ENCODE measurements around the gene REEP2.
A peak's percentile ranks its signal among the peaks of the same experiment; 100 is the strongest.

REEP2 gene

GRCh38 chr5:138448481-138449398 is 9.9 kb downstream of the REEP2 start:
- no peak for DNase-seq (ENCODE audit: low read depth)

DNA sequence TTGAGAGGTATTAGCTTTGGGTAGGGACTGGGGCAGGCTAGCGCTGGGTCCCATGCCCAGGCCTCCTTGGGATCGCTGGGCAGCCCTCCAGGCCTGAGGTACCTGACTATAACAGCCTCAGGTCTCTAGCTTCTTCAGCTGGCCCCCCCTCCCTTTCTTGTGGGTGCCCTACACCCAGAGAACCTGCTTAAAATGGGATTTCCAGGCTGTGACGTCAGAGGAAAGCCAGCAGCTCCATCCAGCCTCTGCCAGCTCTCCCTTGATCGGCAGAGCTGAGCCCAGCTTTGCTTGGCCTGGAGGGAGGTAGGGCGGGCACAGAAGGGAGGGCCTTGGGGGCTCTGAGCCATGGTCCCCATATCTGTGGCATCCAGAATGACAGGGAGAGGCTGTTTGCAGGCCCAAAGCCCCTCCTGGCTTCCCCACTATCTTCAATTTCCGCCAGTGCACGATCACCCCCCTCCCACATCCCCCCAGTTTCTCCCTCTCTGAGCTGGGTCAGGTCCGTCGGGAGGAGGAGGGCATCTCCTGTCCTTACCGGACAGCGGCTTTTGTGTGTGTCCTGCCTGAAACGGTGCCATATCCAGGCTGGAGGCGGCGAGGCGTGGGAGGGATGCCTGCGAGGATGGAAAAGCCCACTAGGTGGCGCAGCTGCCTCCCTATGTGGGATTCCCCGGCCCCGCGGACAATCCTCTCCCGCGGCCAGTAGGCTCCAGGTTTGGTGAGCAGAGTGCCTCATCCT is 10.8 kb downstream of the REEP2 start:
- DNase-seq (ENCODE audit: low read depth) = peak; percentile 84

DNA sequence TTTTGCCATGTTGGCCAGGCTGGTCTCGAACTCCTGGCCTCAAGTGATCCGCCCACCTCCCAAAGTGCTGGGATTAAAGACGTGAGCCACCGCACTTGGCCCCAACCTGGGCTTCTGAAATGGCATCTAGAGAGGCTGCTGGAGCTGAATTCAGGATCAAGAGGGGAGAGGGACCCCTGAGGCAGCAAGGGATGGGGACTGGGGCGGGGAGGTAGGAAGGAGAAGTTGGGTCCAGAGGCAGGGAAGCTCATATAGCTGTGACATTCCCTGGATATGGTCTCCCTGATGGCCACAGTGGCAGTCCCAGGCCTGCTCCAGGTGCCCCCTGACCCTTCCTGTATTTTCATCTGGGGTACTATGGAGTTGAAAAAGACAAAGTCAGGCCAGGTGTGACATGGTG is 12.1 kb downstream of the REEP2 start:
- no peak for DNase-seq (ENCODE audit: low read depth)

- no peak for DNase-seq (ENCODE audit: low read depth)
Measured at GRCh38 chr5:138452720-138453119, 13.9 kb downstream of the REEP2 start.

DNA sequence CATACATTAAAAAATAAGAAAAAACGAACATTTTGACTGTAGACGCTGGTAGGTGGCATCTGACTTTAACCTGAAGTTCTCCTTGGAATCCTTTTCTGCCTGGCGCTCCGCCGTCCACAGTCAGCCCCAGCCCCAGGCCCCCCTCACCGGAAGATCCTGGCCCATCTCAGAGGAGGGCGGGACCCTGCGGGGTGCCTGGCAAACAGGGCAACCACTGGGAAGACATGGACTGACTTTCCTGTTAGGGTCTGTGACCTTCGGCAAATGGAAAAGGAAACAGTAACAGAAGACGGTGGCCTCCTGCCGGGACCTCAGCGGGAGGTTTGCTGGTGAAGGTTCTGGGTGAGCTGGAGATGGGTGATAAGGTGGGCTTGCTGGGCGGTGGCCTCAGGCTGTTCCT is 14.7 kb downstream of the REEP2 start:
- no peak for DNase-seq (ENCODE audit: low read depth)

DNA sequence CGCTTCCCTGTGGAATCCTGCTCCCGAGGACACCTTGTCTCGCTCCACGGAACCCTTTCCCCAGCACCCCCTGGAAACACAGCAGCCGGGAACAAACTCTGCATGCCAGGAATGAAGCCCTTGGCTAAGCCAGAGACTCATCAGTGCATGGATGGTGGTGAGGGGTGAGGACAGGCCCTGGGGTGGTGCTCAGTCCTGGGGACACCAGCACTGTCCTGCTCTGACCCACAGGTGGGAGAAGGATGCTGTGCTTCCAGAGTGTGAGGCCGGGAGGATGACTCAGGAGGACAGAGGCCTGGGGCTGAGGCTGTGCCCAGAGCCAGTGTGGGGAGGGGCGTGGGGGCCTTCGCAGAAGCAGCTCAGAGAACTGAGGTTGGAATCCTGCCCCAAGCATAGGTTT is 15.3 kb downstream of the REEP2 start:
- no peak for DNase-seq (ENCODE audit: low read depth)

DNA sequence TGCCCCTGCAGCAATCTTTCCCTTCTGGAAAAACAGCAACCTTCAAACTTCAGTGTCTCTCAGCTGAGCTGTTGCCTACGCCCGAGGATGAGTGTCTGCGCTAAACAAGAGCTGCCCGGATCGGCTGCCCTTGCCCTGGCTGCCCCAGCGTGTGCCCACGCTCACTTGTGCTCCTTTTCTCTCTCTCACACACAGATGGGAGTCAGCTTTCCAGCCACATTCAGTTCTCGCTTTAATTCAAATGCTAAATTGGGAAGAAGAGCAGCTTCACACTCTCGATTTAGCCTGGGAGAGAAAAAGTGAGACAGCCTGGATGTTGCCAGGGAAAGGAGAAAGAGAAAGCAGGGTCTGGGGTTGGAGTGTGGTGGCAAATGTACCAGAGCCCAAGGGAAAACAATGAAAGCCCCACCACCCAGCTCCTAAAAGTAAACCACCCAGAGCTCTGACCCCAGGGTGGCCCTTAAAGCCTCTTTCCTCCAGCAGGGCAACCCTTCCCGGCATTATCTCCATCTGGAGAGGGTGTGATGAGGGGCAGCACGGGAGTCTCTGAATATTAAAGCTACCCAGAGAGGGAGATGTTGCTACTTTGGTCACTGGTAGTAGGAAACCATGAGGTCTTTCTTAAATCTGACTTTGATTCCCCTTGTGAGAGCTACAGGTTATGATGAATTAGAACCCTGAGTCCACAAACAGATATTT is 16.5 kb downstream of the REEP2 start:
- no peak for DNase-seq (ENCODE audit: low read depth)

GRCh38 chr5:138457531-138458275 is 18.8 kb downstream of the REEP2 start:
- DNase-seq (ENCODE audit: low read depth) = no peak

GRCh38 chr5:138458384-138458783 is 19.5 kb downstream of the REEP2 start:
- no peak for DNase-seq (ENCODE audit: low read depth)

DNA sequence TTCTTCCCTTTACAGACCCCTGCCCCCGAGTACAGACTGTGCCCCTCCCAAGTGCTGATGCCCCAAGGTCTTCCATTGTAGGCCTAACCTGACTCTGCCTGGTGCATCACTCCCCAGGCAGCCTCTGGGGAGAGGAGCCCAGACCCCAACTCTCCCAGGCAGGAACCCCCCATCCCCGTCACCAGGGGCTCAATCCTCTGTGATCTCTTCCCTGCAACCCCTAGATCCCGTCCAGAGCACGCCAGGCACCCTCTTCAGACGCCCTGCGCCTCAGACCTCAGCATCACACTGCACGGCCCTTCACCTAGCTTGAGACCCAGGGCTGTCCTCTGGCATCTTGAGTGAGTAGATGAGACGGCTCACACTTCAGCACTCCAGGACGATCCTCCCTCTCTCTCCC is 20.0 kb downstream of the REEP2 start:
- no peak for DNase-seq (ENCODE audit: low read depth)

GRCh38 chr5:138459311-138459933 is 20.6 kb downstream of the REEP2 start:
- peak; percentile 84 for DNase-seq (ENCODE audit: low read depth)

DNA sequence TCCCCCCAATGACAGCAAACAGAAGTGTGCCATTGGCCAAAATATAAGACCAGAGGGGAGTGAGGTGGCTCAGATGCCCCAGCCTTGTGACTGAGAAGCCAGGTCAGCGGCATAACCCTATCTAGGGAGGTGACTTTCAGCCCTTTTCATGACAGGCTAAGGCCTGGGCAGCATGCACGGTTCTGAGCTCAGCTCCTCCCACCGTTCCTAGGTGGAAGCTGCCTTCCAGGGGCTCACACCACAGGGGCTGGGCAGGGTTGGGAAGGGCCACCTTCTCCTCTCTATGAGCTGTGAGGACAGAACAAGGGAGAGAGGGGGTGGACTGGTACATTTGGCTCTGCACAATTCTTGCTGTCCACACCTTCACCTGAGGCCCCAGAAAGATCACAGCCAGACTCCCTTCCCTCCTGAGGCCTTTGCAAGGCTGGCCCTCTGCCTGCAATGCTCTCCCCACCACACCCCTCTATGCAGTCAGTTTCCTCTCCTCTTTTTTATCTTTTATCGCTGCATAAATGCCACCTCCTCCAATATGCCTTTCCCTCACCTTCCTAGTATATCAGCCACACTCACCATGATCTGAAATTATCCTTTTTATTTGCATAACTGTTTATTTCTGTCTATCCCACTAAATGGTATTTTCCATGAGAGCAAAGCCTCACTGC is 21.3 kb downstream of the REEP2 start:
- no peak for DNase-seq (ENCODE audit: low read depth)

DNA sequence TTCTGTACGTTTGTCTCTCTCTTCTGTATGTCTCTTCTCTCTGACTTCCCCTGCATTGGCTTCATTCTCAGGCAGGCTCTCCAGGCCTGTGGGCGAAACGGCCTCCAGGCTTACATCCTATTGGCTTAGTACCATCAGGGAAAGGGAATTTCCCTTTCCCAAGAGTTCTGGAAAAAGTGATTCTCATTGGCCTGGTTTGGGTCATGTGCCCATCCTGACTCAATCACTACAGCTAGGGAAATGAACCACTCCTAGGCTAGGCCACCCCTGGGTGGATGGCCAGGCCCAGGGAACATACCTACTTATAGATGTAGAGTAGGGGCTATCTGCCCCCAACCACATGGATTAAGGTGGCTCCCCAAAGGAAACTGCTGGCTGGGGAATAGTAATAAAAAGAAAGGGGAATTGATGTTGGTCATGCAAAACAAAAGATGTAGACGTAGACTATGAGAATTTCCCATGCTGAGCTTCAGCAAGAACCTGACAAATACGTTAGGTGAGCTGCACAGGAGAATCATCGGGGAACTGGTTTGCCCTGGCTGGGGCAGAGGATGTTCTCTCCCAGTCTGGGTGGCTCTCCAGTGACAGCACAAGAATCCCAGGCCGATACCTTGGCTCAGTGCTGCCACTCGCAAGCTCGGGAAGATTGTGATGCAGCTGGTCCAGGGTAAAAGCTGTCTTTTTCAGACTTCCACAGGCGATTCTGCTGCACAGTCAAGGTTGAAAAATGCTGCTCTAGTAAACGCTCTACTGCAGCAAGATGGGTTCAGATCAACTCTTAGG is 22.7 kb downstream of the REEP2 start:
- no peak for DNase-seq (ENCODE audit: low read depth)

- no peak for DNase-seq (ENCODE audit: low read depth)
Measured at GRCh38 chr5:138463419-138464007, 24.7 kb downstream of the REEP2 start.

- peak; percentile 94 for DNase-seq (ENCODE audit: low read depth)
Measured at GRCh38 chr5:138464008-138464387, 25.1 kb downstream of the REEP2 start.

- DNase-seq (ENCODE audit: low read depth) = peak; percentile 91
Measured at GRCh38 chr5:138464388-138465260, 25.8 kb downstream of the REEP2 start.

DNA sequence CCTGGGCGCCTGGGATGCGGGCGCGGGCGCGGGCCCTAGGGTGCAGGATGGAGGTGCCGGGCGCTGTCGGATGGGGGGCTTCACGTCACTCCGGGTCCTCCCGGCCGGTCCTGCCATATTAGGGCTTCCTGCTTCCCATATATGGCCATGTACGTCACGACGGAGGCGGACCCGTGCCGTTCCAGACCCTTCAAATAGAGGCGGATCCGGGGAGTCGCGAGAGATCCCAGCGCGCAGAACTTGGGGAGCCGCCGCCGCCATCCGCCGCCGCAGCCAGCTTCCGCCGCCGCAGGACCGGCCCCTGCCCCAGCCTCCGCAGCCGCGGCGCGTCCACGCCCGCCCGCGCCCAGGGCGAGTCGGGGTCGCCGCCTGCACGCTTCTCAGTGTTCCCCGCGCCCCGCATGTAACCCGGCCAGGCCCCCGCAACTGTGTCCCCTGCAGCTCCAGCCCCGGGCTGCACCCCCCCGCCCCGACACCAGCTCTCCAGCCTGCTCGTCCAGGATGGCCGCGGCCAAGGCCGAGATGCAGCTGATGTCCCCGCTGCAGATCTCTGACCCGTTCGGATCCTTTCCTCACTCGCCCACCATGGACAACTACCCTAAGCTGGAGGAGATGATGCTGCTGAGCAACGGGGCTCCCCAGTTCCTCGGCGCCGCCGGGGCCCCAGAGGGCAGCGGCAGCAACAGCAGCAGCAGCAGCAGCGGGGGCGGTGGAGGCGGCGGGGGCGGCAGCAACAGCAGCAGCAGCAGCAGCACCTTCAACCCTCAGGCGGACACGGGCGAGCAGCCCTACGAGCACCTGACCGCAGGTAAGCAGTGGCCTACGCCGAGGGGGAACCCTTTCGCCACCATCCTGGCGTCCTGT is 26.6 kb downstream of the REEP2 start, which contains the start of gene EGR1:
Gene EGR1 (plus strand): TSS at position 219 of the 864 bp plus-strand sequence. CDS start 283 bp downstream, at position 502.
- DNase-seq (ENCODE audit: low read depth) = peak; percentile 91

Data from activated T-cell treated with anti-CD3 and anti-CD28 coated beads for 48 hours (primary cell).